NOMO-1 treated with dmso at 0.1 percent for 144 hours (cell line): ENCODE measurements around the gene PDSS1.
A peak's percentile ranks its signal among the peaks of the same experiment; 100 is the strongest.
"Not testable (repeated sequence)": the region's sequence is repeated elsewhere in the genome, so short reads cannot be mapped to it uniquely, and the experiment has no call there.

ENCODE experiments used
- DNase-seq: peaks from one replicate; lab custom pipeline; 2025; ENCODE audit not compliant: unreplicated experiment; lab: John Stamatoyannopoulos, UW

PDSS1 gene

DNA sequence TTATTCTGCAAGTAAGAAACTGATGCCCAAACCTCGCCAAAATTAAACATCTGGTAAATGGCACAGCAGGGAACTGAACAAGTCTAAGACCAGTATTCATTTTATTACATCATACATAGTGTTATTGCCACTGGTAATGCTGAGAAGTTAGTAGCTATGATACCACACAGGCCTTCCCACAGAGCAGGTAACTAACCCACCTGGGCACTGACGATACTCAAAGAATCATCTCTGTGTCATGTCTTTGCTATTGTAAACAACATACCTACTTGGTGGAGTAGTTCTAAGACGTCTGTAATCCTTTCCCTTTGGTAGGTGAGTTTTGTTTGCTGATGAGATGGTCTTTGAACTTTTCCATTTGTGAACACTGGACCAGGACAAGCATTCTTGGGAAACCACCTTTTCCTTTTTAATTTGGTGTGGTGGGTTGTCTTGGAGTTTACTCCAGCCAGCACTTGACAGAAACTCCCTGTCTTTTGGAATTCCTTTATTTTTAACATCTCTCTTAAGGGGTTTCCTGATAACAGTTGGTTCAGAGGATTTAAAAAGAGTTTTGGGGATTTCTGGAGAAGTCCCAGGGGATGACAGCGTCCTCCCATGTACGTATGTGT, 40.9 kb downstream of the PDSS1 start:
- no peak for DNase-seq

GRCh38 chr10:26739071-26739631, 41.6 kb downstream of the PDSS1 start:
- DNase-seq: no peak

DNA sequence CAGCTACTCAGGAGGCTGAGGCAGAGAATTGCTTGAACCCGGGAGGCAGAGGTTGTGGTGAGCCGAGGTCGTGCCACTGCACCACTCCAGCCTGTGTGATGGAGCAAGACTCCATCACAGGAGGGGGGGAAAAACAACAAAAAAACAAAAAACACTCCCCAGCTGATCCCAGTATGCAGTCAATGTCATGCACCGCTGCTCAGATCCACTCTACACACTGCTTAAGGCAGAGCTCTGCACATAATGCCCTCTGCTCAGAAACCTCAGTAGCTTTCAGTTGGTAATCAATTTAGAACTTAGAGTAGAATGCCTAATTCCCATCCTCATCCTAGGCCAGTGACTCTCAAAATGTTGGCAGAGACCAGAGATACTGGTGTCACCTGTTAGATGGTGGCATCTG, 43.9 kb downstream of the PDSS1 start:
- no peak for DNase-seq

DNA sequence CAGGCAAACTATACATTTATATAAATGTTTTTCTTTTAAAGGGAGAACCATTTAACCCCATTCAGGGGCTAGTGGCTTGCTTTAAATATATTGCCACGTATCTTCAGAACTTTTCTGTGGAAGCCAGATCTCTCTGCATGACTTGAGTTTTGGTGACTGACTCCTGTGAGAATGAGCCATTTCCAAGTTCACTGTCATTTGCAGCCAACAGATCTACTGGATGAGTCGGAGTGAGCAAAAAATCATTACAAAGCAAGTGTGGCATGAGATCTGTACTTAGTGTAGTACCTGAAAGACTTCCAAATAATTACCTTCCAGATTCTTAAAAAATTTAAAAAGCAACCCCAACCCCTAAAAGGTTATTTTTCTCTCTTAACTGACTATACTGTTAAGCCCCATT, 45.6 kb downstream of the PDSS1 start:
- DNase-seq: no peak

DNA sequence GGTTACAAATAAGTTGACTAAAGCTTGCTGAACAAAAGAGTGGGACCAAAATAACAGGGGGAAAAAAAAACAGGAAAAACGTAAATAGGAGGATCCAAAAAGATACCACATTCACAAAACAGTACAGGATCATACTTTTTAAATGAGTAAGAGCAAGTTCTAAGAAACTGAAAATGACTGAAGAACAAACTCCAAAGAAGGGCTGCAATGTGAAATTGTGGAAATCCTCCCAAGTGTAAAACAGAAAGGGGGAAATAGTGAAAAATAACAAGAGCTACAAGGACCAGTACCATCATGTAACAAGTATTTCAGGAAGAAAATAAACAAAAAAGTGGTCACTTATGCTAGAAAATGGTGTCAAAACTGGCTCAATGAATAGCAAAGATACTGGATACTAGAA, 46.3 kb downstream of the PDSS1 start:
- DNase-seq: no peak

- DNase-seq: no peak
These were observed 48.6 kb downstream of the PDSS1 start for GRCh38 chr10:26746061-26746460.

DNA sequence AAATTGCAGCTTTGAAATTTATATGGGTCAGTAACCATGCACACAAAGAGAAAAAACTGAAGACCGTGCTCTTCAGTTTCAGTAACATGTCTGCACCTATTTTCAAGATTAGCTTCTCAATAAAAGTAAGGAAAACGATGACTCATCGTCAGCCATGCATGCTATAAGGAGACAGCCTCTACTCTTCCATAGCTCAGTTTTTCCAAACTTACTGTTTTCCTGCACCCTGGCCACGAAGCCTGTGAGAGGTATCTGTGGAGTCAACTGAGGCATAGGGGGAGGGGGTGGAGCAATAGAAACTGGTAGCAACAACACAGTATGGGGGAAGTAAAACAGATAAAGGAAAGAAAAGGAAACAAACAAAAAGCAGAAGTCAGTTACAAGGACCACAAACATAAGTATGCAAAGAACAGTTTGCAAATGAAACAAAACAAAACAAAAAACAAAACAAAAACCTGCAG, 58.0 kb downstream of the PDSS1 start:
- peak; percentile 2 for DNase-seq

GRCh38 chr10:26759008-26759407, 61.5 kb downstream of the PDSS1 start:
- DNase-seq: no peak

- DNase-seq: no peak
These were observed 68.0 kb downstream of the PDSS1 start for GRCh38 chr10:26765549-26765948.

GRCh38 chr10:26770069-26770468, 72.6 kb downstream of the PDSS1 start:
- DNase-seq: no peak

DNA sequence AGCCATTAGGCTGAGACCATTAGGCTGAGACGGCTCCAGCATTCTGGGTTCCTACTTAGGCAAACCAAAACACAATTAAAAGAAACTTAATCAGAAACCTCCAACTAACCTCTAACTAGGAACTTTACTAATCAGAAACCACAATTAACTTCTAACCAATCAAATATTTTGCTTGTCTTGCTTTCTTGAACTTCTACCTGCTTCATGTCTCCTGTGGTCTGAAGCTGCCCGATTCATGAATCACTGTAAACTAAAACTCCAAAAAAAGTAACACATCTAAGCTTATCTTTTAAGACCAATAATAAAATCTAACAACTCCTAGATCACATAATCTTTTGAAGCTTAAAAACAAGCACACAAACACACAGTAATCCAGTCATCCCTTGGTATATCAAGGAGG, 76.1 kb downstream of the PDSS1 start:
- no peak for DNase-seq

GRCh38 chr10:26776258-26776657, 78.8 kb downstream of the PDSS1 start:
- no peak for DNase-seq

DNA sequence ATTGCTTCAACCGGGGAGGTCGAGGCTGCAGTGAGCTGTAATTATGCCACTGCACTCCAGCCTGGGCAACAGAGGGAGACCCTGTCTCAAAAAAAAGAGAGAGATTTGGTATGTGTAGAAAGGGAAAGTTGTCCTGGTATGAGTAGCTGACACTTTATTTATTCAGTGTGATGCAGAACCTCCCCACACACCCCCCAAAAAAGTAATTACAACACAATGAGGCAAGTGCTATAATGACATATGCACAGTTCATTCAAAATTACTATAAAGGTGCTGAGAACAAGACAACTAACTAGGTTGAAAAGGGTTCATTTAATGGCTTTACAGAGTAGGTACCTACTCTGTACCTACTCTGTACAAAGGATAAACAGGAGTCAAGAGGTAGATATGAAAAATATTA, 80.2 kb downstream of the PDSS1 start:
- DNase-seq: no peak

DNA sequence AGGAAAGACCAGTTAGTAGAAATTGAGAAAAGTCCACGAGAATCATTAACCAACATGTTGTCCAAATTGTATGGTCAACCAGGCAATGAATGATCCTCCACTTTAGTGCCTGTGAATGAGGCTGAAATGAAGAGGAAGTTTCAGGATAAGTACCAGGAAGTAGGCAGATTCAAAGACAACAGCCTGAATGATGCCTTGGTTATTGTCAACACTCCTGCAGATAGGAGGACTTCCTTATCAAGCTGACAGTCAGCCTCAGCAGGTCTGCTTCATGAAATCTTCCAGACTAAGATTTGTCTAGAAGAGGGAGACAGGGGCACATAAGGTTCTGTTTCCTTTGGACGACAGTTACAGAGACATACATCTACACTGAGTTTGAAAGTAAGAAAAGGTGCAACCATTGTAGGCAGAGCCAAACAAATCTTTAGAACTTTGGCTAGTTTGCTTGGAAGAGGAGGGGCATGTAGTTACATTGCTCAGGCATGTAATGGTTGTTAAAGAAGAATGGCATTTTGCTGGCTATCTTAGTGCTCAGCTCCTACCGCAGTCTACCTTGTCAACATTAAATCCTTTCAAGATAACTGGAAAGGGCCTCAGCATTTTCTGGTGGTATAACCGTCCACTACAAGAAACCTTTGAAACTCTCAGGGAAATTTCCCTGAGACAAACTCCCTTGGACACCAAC, 81.8 kb downstream of the PDSS1 start:
- no peak for DNase-seq

DNA sequence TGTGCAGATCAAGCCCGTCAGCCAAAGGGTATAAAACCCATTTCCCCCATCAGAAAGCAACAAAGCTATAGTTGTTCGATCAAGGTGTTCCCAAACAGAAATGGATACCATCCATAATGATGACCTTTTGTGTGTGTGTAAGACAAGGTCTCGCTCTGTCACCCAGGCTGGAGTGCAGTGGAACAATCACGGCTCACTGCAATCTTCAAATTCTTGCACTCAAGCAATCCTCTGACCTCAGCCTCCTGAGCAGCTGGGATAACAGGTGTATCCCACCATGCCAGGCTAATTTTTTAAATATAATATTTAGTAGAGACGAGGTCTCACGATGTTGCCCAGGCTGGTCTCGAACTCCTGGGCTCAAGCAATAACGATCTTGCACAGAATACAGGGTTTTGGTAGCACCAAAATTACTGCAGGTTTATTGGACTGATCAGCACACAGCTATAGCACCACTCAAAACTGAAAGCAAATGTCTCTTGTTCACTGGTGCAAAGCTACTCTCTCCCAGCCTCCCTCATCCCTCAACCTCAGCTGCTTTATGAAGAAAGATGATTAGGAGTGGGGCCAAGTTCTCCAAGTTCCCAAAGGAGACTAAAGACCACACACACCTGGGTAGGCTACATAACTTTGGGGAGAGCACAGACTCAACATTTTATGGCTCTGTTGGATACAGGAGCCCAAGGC, 82.7 kb downstream of the PDSS1 start:
- no peak for DNase-seq

DNA sequence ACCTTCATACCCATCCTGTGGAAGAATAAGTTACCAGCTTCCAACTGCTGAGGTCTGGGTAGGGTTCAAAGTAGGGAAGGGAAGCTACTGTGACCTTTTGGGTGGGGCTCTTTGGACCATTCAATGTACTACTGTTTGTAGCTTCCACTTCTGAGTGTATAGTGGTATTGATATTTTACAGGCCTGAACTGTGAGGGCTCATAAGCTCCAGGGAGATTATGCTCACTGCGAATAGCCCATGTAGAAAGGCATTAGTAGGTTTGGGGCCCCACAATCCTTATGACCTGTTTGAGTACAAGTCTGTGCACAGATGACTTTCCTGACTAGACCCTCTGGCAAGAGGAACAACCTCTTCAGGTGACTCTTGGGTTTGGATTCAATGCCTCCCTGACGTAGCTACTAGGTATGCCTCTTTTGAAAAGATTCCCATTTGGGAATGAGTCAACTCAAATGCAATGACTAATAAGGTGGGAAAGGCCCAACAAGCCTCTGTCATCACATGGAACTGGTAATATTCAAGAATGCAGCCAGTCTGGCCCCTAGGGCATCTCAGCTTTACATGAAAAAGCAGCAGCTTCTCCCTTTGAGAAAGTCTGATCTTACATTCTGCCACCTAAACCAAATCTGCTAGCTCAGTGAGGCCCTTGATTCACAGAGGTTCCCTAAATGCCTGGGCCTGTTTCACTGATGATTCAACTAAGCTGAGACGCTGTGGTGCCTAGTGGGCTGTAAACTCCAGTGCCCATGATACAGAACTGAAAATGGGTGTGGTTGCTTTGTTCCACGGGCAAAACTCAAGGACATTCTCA, 83.5 kb downstream of the PDSS1 start:
- DNase-seq: peak; percentile 4

DNA sequence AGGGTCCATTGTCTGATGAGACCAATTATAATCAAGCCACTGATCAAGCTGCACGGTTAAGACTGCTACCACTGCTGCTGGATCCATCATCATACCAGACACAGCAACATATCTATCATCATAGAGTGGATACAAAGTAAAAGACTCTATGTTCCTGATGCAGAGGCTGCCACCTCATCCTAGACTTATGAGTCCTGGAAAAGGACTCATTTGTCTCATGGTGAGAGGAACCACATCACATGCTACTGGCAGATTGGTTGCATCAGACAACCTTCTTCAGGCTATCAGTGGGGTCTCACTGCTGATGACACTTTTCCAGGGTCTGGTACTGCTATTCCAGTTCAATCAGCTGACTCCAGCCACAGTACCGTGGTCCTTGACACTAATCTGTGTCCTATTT, 84.3 kb downstream of the PDSS1 start:
- no peak for DNase-seq

DNA sequence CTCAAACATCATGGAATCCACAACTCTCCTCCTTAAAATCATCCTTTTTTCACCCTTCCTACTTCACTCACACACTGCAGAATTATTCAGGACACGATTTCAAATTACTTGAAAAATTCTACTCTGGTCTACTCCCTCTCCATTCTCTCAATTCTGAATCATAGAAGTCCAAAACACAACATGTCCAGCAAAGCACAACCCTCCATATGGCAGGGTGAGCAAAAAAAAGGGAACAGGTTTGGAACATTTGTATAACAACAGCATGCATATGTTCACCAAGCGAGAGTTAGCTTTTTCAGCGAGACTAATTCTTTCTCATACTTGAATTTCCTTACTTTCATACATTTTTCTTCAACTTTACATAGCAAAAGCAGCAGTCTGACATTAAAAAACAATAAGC, 89.9 kb downstream of the PDSS1 start:
- no peak for DNase-seq

- DNase-seq: not testable (repeated sequence)
These were observed 92.3 kb downstream of the PDSS1 start for GRCh38 chr10:26789779-26790178.

GRCh38 chr10:26790221-26790995, 92.9 kb downstream of the PDSS1 start:
- DNase-seq: no peak
